HG02678 (cell line): Measurements from ENCODE around the gene SOHLH1.

Experiments used
- ATAC-seq: cut with Tn5 transposase; IDR thresholded peaks from one replicate; pipeline ENCODE4 v1.9.1; 2021; ENCODE audit warnings: mild to moderate bottlenecking, moderate library complexity; ENCODE audit not compliant: unreplicated experiment

Gene SOHLH1

GRCh38 chr9:135731454-135731853 lies 32.2 kb upstream of the SOHLH1 start:
- ATAC-seq: no peak

GRCh38 chr9:135729480-135729879 lies 30.2 kb upstream of the SOHLH1 start:
- no peak for ATAC-seq

- no peak for ATAC-seq
Measured at GRCh38 chr9:135728436-135729110, 29.3 kb upstream of the SOHLH1 start.

- no peak for ATAC-seq
Measured at GRCh38 chr9:135727257-135727875, 28.1 kb upstream of the SOHLH1 start.

- ATAC-seq: no peak
Measured at GRCh38 chr9:135726138-135726853, 27.0 kb upstream of the SOHLH1 start.

- no peak for ATAC-seq
Measured at GRCh38 chr9:135724186-135724787, 25.0 kb upstream of the SOHLH1 start.

GRCh38 chr9:135722365-135722764 lies 23.1 kb upstream of the SOHLH1 start:
- no peak for ATAC-seq

GRCh38 chr9:135719472-135719871 lies 20.2 kb upstream of the SOHLH1 start:
- ATAC-seq: no peak

- no peak for ATAC-seq
Measured at GRCh38 chr9:135718616-135719015, 19.3 kb upstream of the SOHLH1 start.

GRCh38 chr9:135717410-135717809 lies 18.1 kb upstream of the SOHLH1 start:
- ATAC-seq: no peak

- ATAC-seq: no peak
Measured at GRCh38 chr9:135716045-135716444, 16.8 kb upstream of the SOHLH1 start.

GRCh38 chr9:135715056-135715595 lies 15.8 kb upstream of the SOHLH1 start:
- ATAC-seq: no peak

GRCh38 chr9:135714242-135715055 lies 15.2 kb upstream of the SOHLH1 start:
- ATAC-seq: no peak

- no peak for ATAC-seq
Measured at GRCh38 chr9:135712613-135713295, 13.5 kb upstream of the SOHLH1 start.

- ATAC-seq: no peak
Measured at GRCh38 chr9:135711881-135712280, 12.6 kb upstream of the SOHLH1 start.

- no peak for ATAC-seq
Measured at GRCh38 chr9:135711391-135711790, 12.1 kb upstream of the SOHLH1 start.

GRCh38 chr9:135708164-135708563 lies 8.9 kb upstream of the SOHLH1 start:
- ATAC-seq: no peak

- ATAC-seq: no peak
Measured at GRCh38 chr9:135707252-135708138, 8.2 kb upstream of the SOHLH1 start.

- ATAC-seq: no peak
Measured at GRCh38 chr9:135706288-135706687, 7.0 kb upstream of the SOHLH1 start.
